ENCODE measurements around the gene PELI3. TPM values are rescaled to one million over a fixed set of nuclear protein-coding genes. Genes with fewer than 3 reads are reported as not detected.

Gene PELI3
- total RNA-seq, 1 donor from 2014 or later = 3.6 TPM

GRCh38 chr11:66494458-66494857 is 27.8 kb downstream of the PELI3 start:
- TF ChIP-seq CTCF (conservative IDR thresholded peaks at IDR 0.05; ENCODE audit: low read depth, low read length) = no peak
- H3K4me3 ChIP-seq (ENCODE audit: low read depth, low read length) = no peak overlapping the region
- no peak for DNase-seq (ENCODE audit: low read depth)

GRCh38 chr11:66494935-66495334 is 28.2 kb downstream of the PELI3 start:
- TF ChIP-seq CTCF (conservative IDR thresholded peaks at IDR 0.05; ENCODE audit: low read depth, low read length) = no peak
- no peak for DNase-seq (ENCODE audit: low read depth)
- no peak overlapping the region for H3K4me3 ChIP-seq (ENCODE audit: low read depth, low read length)

- TF ChIP-seq CTCF (conservative IDR thresholded peaks at IDR 0.05; ENCODE audit: low read depth, low read length) = peak; percentile 38
- no peak overlapping the region for H3K4me3 ChIP-seq (ENCODE audit: low read depth, low read length)
- DNase-seq (ENCODE audit: low read depth) = no peak
Observed at GRCh38 chr11:66495401-66495854, 28.7 kb downstream of the PELI3 start.

- no peak for DNase-seq (ENCODE audit: low read depth)
- no peak overlapping the region for H3K4me3 ChIP-seq (ENCODE audit: low read depth, low read length)
- no peak for TF ChIP-seq CTCF (conservative IDR thresholded peaks at IDR 0.05; ENCODE audit: low read depth, low read length)
Observed at GRCh38 chr11:66497206-66497605, 30.5 kb downstream of the PELI3 start.

GRCh38 chr11:66498506-66498905 is 31.8 kb downstream of the PELI3 start:
- no peak overlapping the region for H3K4me3 ChIP-seq (ENCODE audit: low read depth, low read length)
- no peak for TF ChIP-seq CTCF (conservative IDR thresholded peaks at IDR 0.05; ENCODE audit: low read depth, low read length)
- no peak for DNase-seq (ENCODE audit: low read depth)

GRCh38 chr11:66505276-66505816 is 38.6 kb downstream of the PELI3 start:
- TF ChIP-seq CTCF (conservative IDR thresholded peaks at IDR 0.05; ENCODE audit: low read depth, low read length) = no peak
- DNase-seq (ENCODE audit: low read depth) = no peak
- H3K4me3 ChIP-seq (ENCODE audit: low read depth, low read length) = no peak overlapping the region

- TF ChIP-seq CTCF (conservative IDR thresholded peaks at IDR 0.05; ENCODE audit: low read depth, low read length) = no peak
- H3K4me3 ChIP-seq (ENCODE audit: low read depth, low read length) = no peak overlapping the region
- DNase-seq (ENCODE audit: low read depth) = no peak
Observed at GRCh38 chr11:66509131-66509561, 42.4 kb downstream of the PELI3 start.

Data from epithelial cell of proximal tubule (primary cell).